Right lobe of liver (tissue), 6 donors: ENCODE data around the gene NUP93. TPM values are rescaled to one million over a fixed set of nuclear protein-coding genes. Genes with fewer than 3 reads are reported as not detected.

Experiments used
- ATAC-seq, 4 donors: fragments of 200-7000 bp; cut with Tn5 transposase; one replicate each; pipeline ENCODE4 v1.9.1; 2020; ENCODE audit warnings: mild to moderate bottlenecking in 4 of 4, moderate library complexity in 4 of 4
- DNase-seq, 3 donors: peaks; one replicate each; pipeline ENCODE4 v3.0.0-alpha.2; 2020
- H3K27ac ChIP-seq, 3 donors: fragments of 200-600 bp; one replicate each; pipeline ENCODE4 v1.8.0; 2022
- H3K27me3 ChIP-seq, 2 donors: fragments of 200-600 bp; one replicate each; pipeline ENCODE4 v1.8.0; 2022
- H3K36me3 ChIP-seq, 4 donors: fragments of 200-600 bp; sonication (generic) in 1 of 4; one replicate each; pipeline versions ENCODE4 v1.5.1 to v1.8.0; 2017 to 2022; ENCODE audit warnings: control low read depth in 1 of 4
- H3K4me1 ChIP-seq, 4 donors: fragments of 200-600 bp; sonication (generic) in 1 of 4; one replicate each; pipeline versions ENCODE4 v1.5.1 to v1.8.0; 2017 to 2022; ENCODE audit warnings: control low read depth in 1 of 4
- H3K4me3 ChIP-seq, 3 donors: fragments of 200-600 bp; one replicate each; pipeline ENCODE4 v1.8.0; 2022
- H3K9me3 ChIP-seq, 4 donors: fragments of 200-600 bp; sonication (generic) in 1 of 4; one replicate each; pipeline versions ENCODE4 v1.5.1 to v1.8.0; 2017 to 2022; ENCODE audit warnings: control low read depth in 1 of 4
- POLR2A ChIP-seq: fragments of 450-650 bp; IDR thresholded peaks from one replicate; pipeline ENCODE4 v1.6.1; 2017; ENCODE audit warnings: antibody characterized with exemption, mild to moderate bottlenecking
- WGBS: methylation state at CpG from one replicate; pipeline ENCODE4 v1.1.6; 2018; ENCODE audit warnings: low coverage, low lambda C conversion rate; ENCODE audit not compliant: insufficient coverage; ENCODE audit errors: missing lambda C conversion rate; 5-methylcytosine and 5-hydroxymethylcytosine counted together
- intact Hi-C, 2 donors: fragments of 100-400 bp; cut with DNase I; formaldehyde crosslinking; loops; one replicate each; pipeline versions ENCODE4 v1.11.2 to v1.14.1; 2022
- total RNA-seq, 6 experiments: library from RNA; depleted of rRNA in 2 of 6; stranded (reverse); fragments of >200 nt in 2 of 6; fragmentation: NEBNext Ultra II Directional in 3 of 6; extraction: Animal tissue kit (Norgen Biotek cat#: 25700) in 3 of 6; gene quantifications; one replicate each; pipeline versions ENCODE4 v1.1.0 to v1.2.4, GENCODE V29; 2016 to 2023
- TF ChIP-seq, protein P1 (sequence below), 4 donors: fragments of 200-600 bp in 3 of 4; fragments of 450-650 bp in 1 of 4; IDR thresholded peaks; one replicate each; pipeline versions ENCODE4 v1.5.1 to v1.8.0; 2016 to 2022; ENCODE audit warnings: antibody characterized with exemption in 4 of 4, mild to moderate bottlenecking in 2 of 4
- donor health status: DM: no; HTN: yes; CAD: no.
- donor health status: DM: no; HTN: no; CAD: no.
- donor health status: DM: no; HTN: no; CAD: no.
- donor health status: DM: no; HTN: yes; CAD: no.
- donor health status: DM: no; HTN: yes; CAD: no.

The NUP93 gene
- total RNA-seq, 6 experiments from 2014 or later, result 8.3 to 17.0 (median 12.8) TPM

DNA sequence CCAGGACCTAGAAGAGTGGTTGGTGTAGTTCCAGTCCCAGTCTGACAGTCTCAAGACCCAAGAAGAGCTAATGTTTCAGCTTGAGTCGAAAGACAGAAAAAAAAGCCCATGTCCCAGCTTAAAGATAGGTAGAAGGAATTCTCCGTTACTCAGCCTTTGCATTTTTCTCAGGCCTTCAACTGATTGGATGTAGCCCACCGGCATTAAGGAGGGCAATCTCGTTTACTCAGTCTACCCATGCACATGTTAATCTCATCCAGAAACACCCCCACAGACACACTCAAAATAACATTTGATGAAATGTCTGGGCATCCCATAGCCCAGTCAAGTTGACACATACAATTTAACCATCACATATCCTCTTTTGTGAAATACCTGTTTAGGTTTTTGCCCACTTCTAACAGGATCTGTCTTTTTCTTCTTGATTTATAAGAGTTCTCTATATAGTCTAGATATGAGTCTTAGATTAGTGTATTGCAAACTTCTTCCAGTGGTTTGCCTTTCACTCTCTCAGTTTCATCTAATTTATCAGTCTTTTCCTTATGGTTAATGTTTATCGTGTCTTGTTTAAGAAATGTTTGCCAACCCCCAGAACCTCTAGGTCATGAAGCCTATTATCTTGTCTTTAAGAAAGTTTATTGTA lies 7.6 kb upstream of the NUP93 start:
- Histone ChIP-seq H3K4me1 (no peaks in the 10 kb centered on the region), H3K27ac (no peak overlapping the region), H3K27me3 (no peaks in the 10 kb centered on the region), H3K9me3 (no peaks in the 10 kb centered on the region), H3K4me3 (no peak overlapping the region), H3K36me3 (no peaks in the 10 kb centered on the region)
- TF ChIP-seq POLR2A, result no peak
- TF ChIP-seq, protein P1, sequence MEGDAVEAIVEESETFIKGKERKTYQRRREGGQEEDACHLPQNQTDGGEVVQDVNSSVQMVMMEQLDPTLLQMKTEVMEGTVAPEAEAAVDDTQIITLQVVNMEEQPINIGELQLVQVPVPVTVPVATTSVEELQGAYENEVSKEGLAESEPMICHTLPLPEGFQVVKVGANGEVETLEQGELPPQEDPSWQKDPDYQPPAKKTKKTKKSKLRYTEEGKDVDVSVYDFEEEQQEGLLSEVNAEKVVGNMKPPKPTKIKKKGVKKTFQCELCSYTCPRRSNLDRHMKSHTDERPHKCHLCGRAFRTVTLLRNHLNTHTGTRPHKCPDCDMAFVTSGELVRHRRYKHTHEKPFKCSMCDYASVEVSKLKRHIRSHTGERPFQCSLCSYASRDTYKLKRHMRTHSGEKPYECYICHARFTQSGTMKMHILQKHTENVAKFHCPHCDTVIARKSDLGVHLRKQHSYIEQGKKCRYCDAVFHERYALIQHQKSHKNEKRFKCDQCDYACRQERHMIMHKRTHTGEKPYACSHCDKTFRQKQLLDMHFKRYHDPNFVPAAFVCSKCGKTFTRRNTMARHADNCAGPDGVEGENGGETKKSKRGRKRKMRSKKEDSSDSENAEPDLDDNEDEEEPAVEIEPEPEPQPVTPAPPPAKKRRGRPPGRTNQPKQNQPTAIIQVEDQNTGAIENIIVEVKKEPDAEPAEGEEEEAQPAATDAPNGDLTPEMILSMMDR (IDR thresholded peaks at IDR 0.05), result no peak
- DNase-seq (no peak), ATAC-seq (no peak)
- intact Hi-C loops, result no loop called here
- WGBS, result 65% methylated on average over 5 of the region's 5 CpGs

DNA sequence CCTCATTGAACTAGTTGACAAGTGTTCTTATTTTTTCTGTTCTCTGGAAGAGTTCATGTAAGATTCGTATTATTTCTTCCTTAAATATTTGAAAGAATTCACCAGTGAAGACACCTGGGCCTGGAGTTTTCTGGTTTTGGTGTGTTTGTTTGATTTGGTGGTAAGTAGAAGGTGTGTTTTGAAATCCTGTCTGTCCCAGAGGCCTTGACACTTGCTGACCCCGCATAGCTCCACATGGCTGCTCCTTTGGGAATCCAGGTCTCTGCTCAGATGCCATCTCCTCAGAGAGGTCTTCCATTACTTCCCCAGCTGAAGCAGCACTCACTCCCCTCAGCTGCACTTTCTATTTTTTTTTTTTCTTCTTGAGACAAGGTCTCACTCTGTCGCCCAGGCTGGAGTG lies 5.7 kb upstream of the NUP93 start:
- DNase-seq (no peak), ATAC-seq (no peak)
- no peaks in the 10 kb centered on the region for H3K27me3 ChIP-seq
- H3K36me3 ChIP-seq, result no peaks in the 10 kb centered on the region
- H3K27ac ChIP-seq, result no peak overlapping the region
- no peaks in the 10 kb centered on the region for H3K9me3 ChIP-seq
- no peak overlapping the region for H3K4me3 ChIP-seq
- H3K4me1 ChIP-seq, result peaks cover 0 to 5% (median 0%) of the 10 kb centered on the region in 4 donors
- no peak for TF ChIP-seq POLR2A
- TF ChIP-seq, protein P1 (IDR thresholded peaks at IDR 0.05), result no peak
- 89% methylated on average over 3 of the region's 3 CpGs for WGBS
- intact Hi-C loops, result no loop called here

DNA sequence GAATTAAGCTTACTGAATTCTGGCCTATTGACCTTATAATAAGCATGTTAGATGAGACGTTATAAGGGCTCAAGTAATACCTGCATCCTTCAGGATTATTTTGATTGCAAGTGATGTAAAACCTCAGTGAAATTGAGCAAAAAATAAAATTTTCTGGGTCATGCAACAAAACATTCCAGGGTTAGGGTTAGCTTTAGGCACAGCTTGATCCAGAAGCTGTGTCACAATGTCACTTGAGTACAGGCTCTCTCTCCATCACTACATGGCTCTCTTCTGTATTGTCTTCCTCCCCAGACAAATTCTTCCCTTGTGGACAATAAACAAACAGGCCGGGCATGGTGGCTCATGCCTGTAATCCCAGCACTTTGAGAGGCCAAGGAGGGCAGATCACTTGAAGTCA lies 3.6 kb upstream of the NUP93 start:
- Histone ChIP-seq H3K9me3 (no peaks in the 10 kb centered on the region), H3K27me3 (no peaks in the 10 kb centered on the region), H3K27ac (no peak overlapping the region), H3K36me3 (no peaks in the 10 kb centered on the region), H3K4me3 (no peak overlapping the region), H3K4me1 (peaks cover 0 to 16% (median 0%) of the 10 kb centered on the region in 4 donors)
- no peak for ATAC-seq
- TF ChIP-seq, protein P1 (IDR thresholded peaks at IDR 0.05), result no peak
- no peak for TF ChIP-seq POLR2A
- WGBS, result 78% methylated on average over 1 of the region's 2 CpGs
- intact Hi-C loops, result no loop called here
- DNase-seq, result no peak

DNA sequence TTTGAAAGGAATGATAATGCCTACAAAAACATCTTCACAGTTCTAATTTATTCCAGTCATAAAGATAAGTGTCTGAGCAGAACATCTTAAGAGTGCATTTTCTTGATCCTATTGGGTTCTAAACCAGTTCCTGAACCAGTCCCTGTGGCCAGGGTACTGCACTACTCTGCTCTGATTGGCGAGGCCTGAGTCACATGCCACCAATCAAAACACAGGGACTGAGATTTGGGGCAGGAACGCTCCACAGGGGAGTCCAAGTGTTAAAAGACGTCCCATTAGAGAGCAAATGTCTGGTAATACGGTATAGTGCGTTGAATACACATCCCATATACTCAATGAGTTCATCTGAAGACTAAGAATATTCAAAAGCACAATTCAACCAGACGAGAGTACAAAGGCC lies 3.0 kb upstream of the NUP93 start:
- WGBS, result 94% methylated on average over 3 of the region's 6 CpGs
- no peak overlapping the region for H3K4me3 ChIP-seq
- TF ChIP-seq, protein P1 (IDR thresholded peaks at IDR 0.05), result no peak
- no peak for TF ChIP-seq POLR2A
- intact Hi-C loops, result no loop called here
- no peak overlapping the region for H3K27ac ChIP-seq
- H3K9me3 ChIP-seq, result no peaks in the 10 kb centered on the region
- no peak for ATAC-seq
- H3K4me1 ChIP-seq, result peaks cover 0 to 16% (median 0%) of the 10 kb centered on the region in 4 donors
- H3K27me3 ChIP-seq, result no peaks in the 10 kb centered on the region
- no peak for DNase-seq
- H3K36me3 ChIP-seq, result no peaks in the 10 kb centered on the region

DNA sequence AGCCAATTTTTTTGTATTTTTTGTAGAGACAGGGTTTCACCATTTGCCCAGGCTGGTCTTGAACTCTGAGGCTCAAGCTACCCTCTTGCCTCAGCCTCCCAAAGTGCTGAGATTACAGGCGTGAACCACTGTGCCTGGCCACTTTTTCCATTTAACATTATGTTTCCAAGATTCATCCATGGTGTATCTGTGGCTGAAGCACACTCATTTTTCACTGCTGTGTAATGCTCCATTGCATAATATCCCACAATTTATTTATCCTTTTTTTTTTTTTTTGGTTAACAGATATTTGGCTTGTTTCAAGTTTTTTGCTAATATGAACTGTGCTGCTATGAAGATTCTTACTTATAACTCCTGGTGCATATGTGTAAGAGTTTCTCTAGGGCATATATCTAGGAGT lies 1.9 kb upstream of the NUP93 start:
- intact Hi-C loops, result no loop called here
- Histone ChIP-seq H3K4me3 (no peak overlapping the region), H3K9me3 (no peaks in the 10 kb centered on the region), H3K4me1 (peaks cover 0 to 16% (median 0%) of the 10 kb centered on the region in 4 donors), H3K27me3 (no peaks in the 10 kb centered on the region), H3K27ac (no peak overlapping the region), H3K36me3 (no peaks in the 10 kb centered on the region)
- ATAC-seq, result no peak
- no peak for TF ChIP-seq POLR2A
- TF ChIP-seq, protein P1 (IDR thresholded peaks at IDR 0.05), result no peak
- 75% methylated on average over 1 of the region's 1 CpG for WGBS
- DNase-seq, result no peak
